Inferior parietal cortex (tissue), 1 donor: ENCODE data around the gene TMEM9.

Source experiments
- DNase-seq: peaks from one replicate; pipeline ENCODE4 v3.0.0-alpha.2; 2016; ENCODE audit errors: extremely low spot score

TMEM9 gene

GRCh38 chr1:201127755-201128455 lies 26.4 kb downstream of the TMEM9 start:
- no peak for DNase-seq

- DNase-seq, result no peak
These were observed 27.2 kb downstream of the TMEM9 start, which contains the start of gene ASCL5 for GRCh38 chr1:201126832-201127754. TSS of gene ASCL5 (minus strand) at chr1:201127184. CDS start at chr1:201115372, 11,812 bp downstream.

- no peak for DNase-seq
These were observed 27.8 kb downstream of the TMEM9 start for GRCh38 chr1:201126463-201126831.

- DNase-seq, result peak; percentile 24
These were observed 28.5 kb downstream of the TMEM9 start for GRCh38 chr1:201125800-201126199.

- no peak for DNase-seq
These were observed 29.3 kb downstream of the TMEM9 start for GRCh38 chr1:201125019-201125418.

GRCh38 chr1:201123866-201124265 lies 30.4 kb downstream of the TMEM9 start:
- no peak for DNase-seq

- DNase-seq, result no peak
These were observed 31.8 kb downstream of the TMEM9 start for GRCh38 chr1:201122321-201122957.

GRCh38 chr1:201119206-201120197 lies 34.8 kb downstream of the TMEM9 start:
- DNase-seq, result peak; percentile 60

- no peak for DNase-seq
These were observed 38.2 kb downstream of the TMEM9 start for GRCh38 chr1:201116091-201116490.

- no peak for DNase-seq
These were observed 38.8 kb downstream of the TMEM9 start for GRCh38 chr1:201115390-201115937.

GRCh38 chr1:201114245-201115131 lies 39.8 kb downstream of the TMEM9 start:
- DNase-seq, result peak; percentile 91

GRCh38 chr1:201113451-201114244 lies 40.6 kb downstream of the TMEM9 start:
- no peak for DNase-seq

- no peak for DNase-seq
These were observed 41.3 kb downstream of the TMEM9 start for GRCh38 chr1:201112926-201113325.

GRCh38 chr1:201112173-201112731 lies 42.0 kb downstream of the TMEM9 start, which contains the start of gene CACNA1S:
TSS of gene CACNA1S (minus strand) at chr1:201112426. CDS start at chr1:201112339, 87 bp downstream.
- no peak for DNase-seq

GRCh38 chr1:201111672-201112071 lies 42.6 kb downstream of the TMEM9 start:
- DNase-seq, result no peak

- no peak for DNase-seq
These were observed 43.1 kb downstream of the TMEM9 start for GRCh38 chr1:201111156-201111555.

- DNase-seq, result no peak
These were observed 43.7 kb downstream of the TMEM9 start for GRCh38 chr1:201110616-201111015.

- no peak for DNase-seq
These were observed 44.1 kb downstream of the TMEM9 start for GRCh38 chr1:201110138-201110537.
